Stimulated activated naive CD8-positive, alpha-beta T cell treated with anti-CD3 and anti-CD28 coated beads, Interleukin-15, amount 100 ng/mL, for 72 hours (primary cell): ENCODE data around the gene DCAF6.

Experiments
- ATAC-seq: fragments of 150-1000 bp; cut with Tn5 transposase; 2 replicates; pipeline ENCODE4 v1.10.0; 2021; ENCODE audit warnings: mild to moderate bottlenecking, moderate library complexity
- DNase-seq, 2 donors: peaks; one replicate each; pipeline ENCODE4 v3.0.0; 2021 to 2022
- H3K27ac Mint-ChIP-seq, 2 donors: one replicate each; pipeline ENCODE4 v1.8.0; 2022; ENCODE audit warnings: mild to moderate bottlenecking in 2 of 2, mixed read lengths in 2 of 2, moderate library complexity in 2 of 2
- H3K27me3 Mint-ChIP-seq: one replicate; pipeline ENCODE4 v1.8.0; 2022; ENCODE audit warnings: mixed read lengths
- H3K4me1 Mint-ChIP-seq: one replicate; pipeline ENCODE4 v1.8.0; 2022; ENCODE audit warnings: mild to moderate bottlenecking, mixed read lengths
- H3K4me3 Mint-ChIP-seq, 2 donors: one replicate each; pipeline ENCODE4 v1.8.0; 2022; ENCODE audit warnings: mild to moderate bottlenecking in 2 of 2, mixed read lengths in 2 of 2, moderate library complexity in 1 of 2
- H3K9me3 Mint-ChIP-seq, 2 donors: one replicate each; pipeline ENCODE4 v1.8.0; 2022; ENCODE audit warnings: mixed read lengths in 2 of 2

Gene DCAF6

GRCh38 chr1:167934426-167935215 lies 1.9 kb upstream of the DCAF6 start:
- peak overlapping the region; percentile 96 to 99 for H3K27ac Mint-ChIP-seq
- H3K9me3 Mint-ChIP-seq: no peaks in the 10 kb centered on the region
- H3K4me3 Mint-ChIP-seq: peak overlapping the region; percentile 84 to 99
- ATAC-seq (no peak), DNase-seq (no peak)
- H3K27me3 Mint-ChIP-seq: no peaks in the 10 kb centered on the region
- peaks cover 26% of the 10 kb centered on the region for H3K4me1 Mint-ChIP-seq

- peaks cover 26% of the 10 kb centered on the region for H3K4me1 Mint-ChIP-seq
- peak; percentile 45 to 67 for DNase-seq
- no peaks in the 10 kb centered on the region for H3K9me3 Mint-ChIP-seq
These were observed 1.0 kb upstream of the DCAF6 start for GRCh38 chr1:167935216-167936067.

GRCh38 chr1:167936930-167937708 lies 636 bp downstream of the DCAF6 start, which contains the start of gene MPC2:
MPC2 (minus strand) TSS chr1:167937072; CDS start chr1:167935841, 1,231 bp downstream.
- peak; percentile 41 for ATAC-seq
- Mint-ChIP-seq H3K4me1 (peaks cover 26% of the 10 kb centered on the region), H3K27me3 (no peaks in the 10 kb centered on the region), H3K4me3 (peak within 1 kb of the TSS; percentile 84 to 99), H3K9me3 (no peaks in the 10 kb centered on the region), H3K27ac (peak within 1 kb of the TSS; percentile 96 to 99)
- peak; percentile 75 for DNase-seq

More at GRCh38 chr1:167935216-167936067, 1.0 kb upstream of the DCAF6 start:
- Mint-ChIP-seq H3K4me3 (peak overlapping the region; percentile 84 to 99), H3K27me3 (no peaks in the 10 kb centered on the region), H3K27ac (peak overlapping the region; percentile 96 to 99)
- ATAC-seq: peak; percentile 26

DNA sequence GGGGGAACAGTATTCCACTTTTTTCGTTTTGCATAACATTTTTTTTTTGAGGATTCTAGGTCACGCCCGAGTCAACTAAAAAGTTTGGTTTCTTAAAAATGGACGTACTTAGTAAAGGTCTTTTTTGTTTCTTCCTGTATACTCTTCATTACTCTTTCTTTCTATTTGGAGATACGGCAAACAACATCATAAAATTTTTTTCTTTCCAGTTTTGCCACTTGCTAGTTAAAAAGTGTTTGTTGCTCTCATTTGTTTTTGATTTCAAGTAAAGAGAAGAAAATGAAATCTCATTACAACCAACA lies 1.2 kb downstream of the DCAF6 start:
- Mint-ChIP-seq H3K4me1 (peaks cover 21% of the 10 kb centered on the region), H3K4me3 (peak overlapping the region; percentile 84 to 99), H3K27ac (peak overlapping the region; percentile 93 to 96), H3K9me3 (no peaks in the 10 kb centered on the region), H3K27me3 (no peaks in the 10 kb centered on the region)
- ATAC-seq (no peak), DNase-seq (no peak)

GRCh38 chr1:167938080-167938636 lies 1.7 kb downstream of the DCAF6 start:
- peaks cover 19% of the 10 kb centered on the region for H3K4me1 Mint-ChIP-seq
- ATAC-seq: no peak
- DNase-seq: no peak
- peak overlapping the region; percentile 84 to 99 for H3K4me3 Mint-ChIP-seq
- H3K27ac Mint-ChIP-seq: peak overlapping the region in 1 of 2 donors; percentile 63
- no peaks in the 10 kb centered on the region for H3K9me3 Mint-ChIP-seq
- no peaks in the 10 kb centered on the region for H3K27me3 Mint-ChIP-seq

DNA sequence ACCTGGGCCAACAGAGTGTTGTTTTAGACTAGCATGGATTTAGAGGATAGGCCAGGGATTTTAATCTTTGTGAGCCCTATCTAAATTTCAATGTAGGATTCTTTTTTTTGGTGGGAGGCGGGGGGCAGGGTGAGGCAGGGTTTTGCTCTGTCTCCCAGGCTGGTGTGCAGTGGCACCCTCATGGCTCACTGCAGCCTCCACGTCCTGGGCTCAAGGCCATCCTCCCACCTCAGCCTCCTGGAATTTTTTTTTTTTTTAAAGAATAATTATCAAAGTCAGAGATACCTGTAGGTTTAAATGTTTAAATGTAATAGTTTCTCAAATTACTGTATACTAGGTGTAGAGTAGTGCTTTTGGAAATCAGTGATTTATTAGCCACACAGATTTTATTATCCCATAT lies 3.8 kb downstream of the DCAF6 start:
- Mint-ChIP-seq H3K27ac (no peak overlapping the region), H3K27me3 (no peaks in the 10 kb centered on the region), H3K4me1 (peaks cover 18% of the 10 kb centered on the region), H3K9me3 (peaks cover 0 to 5% of the 10 kb centered on the region in 2 donors), H3K4me3 (no peak overlapping the region)
- ATAC-seq: no peak
- DNase-seq: no peak

GRCh38 chr1:167943541-167943940 lies 7.1 kb downstream of the DCAF6 start:
- Mint-ChIP-seq H3K27me3 (no peaks in the 10 kb centered on the region), H3K9me3 (peaks cover 0 to 5% of the 10 kb centered on the region in 2 donors), H3K27ac (no peak overlapping the region), H3K4me3 (no peak overlapping the region), H3K4me1 (peaks cover 42% of the 10 kb centered on the region)
- no peak for DNase-seq
- no peak for ATAC-seq

DNA sequence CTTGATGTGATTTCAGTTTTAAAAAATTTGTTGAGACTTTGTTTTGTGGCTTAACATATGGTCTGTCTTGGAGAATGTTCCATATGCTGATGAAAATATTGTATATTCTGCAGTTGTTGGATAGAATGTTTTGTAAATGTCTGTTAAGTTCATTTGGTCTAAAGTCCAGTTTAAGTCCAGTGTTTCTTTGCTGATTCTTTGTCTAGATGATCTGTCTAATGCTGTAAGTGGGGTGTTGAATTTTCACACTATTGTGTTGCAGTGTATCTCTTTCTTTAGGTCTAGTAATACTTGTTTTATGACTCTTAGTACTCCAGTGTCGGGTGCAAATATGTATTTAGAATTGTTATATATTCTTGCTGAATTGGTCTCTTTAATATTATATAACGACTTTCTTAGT lies 11.2 kb downstream of the DCAF6 start:
- peaks cover 0 to 5% of the 10 kb centered on the region in 2 donors for H3K9me3 Mint-ChIP-seq
- H3K4me1 Mint-ChIP-seq: peaks cover 42% of the 10 kb centered on the region
- DNase-seq (no peak), ATAC-seq (no peak)
- peak overlapping the region in 1 of 2 donors; percentile 31 for H3K4me3 Mint-ChIP-seq
- H3K27me3 Mint-ChIP-seq: no peaks in the 10 kb centered on the region
- no peak overlapping the region for H3K27ac Mint-ChIP-seq

GRCh38 chr1:167949785-167950184 lies 13.3 kb downstream of the DCAF6 start:
- Mint-ChIP-seq H3K9me3 (no peaks in the 10 kb centered on the region), H3K4me3 (no peak overlapping the region), H3K27ac (no peak overlapping the region), H3K27me3 (no peaks in the 10 kb centered on the region), H3K4me1 (peaks cover 35% of the 10 kb centered on the region)
- no peak for DNase-seq
- no peak for ATAC-seq

- no peak overlapping the region for H3K4me3 Mint-ChIP-seq
- peaks cover 27% of the 10 kb centered on the region for H3K4me1 Mint-ChIP-seq
- no peaks in the 10 kb centered on the region for H3K9me3 Mint-ChIP-seq
- ATAC-seq: no peak
- H3K27me3 Mint-ChIP-seq: no peaks in the 10 kb centered on the region
- H3K27ac Mint-ChIP-seq: no peak overlapping the region
- no peak for DNase-seq
These were observed 14.1 kb downstream of the DCAF6 start for GRCh38 chr1:167950569-167950968.

DNA sequence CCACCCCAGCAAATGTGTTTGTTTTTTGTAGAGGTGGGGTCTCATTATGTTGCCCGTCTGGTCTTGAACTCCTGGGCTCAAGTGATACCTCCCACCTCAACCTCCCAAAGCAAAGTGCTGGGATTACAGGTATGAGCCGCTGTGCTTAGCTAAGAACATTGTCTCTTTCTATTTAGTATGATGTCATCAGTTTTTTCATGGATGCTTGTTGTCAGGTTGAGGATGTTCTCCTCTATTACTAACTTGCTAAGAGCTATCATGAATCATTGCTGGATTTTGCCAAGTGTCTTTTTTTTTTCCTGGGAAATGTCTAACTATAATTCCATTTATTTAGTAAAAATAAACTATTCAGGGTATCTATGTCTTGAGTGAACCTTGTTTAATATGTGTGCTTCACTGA lies 19.4 kb downstream of the DCAF6 start:
- no peak for DNase-seq
- no peak overlapping the region for H3K4me3 Mint-ChIP-seq
- no peaks in the 10 kb centered on the region for H3K9me3 Mint-ChIP-seq
- H3K4me1 Mint-ChIP-seq: peaks cover 10% of the 10 kb centered on the region
- ATAC-seq: no peak
- H3K27me3 Mint-ChIP-seq: no peaks in the 10 kb centered on the region
- no peak overlapping the region for H3K27ac Mint-ChIP-seq

DNA sequence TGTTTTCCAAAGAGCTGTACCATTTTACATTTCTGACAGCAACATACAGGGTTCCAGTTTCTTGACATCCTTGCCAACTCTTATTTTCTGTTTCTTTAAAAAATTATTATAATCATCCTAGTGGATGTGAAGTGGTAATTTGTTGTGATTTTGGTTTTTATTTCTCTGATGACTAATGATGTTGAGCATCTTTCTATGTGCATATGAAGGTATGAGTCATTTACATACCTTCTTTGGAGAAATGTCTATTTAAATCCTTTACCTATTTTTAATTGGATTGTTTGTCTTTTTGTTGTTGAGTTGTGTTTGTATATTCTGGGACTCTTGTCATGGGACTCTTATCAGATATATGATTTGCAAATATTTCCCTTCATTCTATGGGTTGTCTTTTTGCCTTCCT lies 21.2 kb downstream of the DCAF6 start:
- ATAC-seq (no peak), DNase-seq (no peak)
- Mint-ChIP-seq H3K4me3 (no peak overlapping the region), H3K27ac (no peak overlapping the region), H3K4me1 (peaks cover 10% of the 10 kb centered on the region), H3K9me3 (no peaks in the 10 kb centered on the region), H3K27me3 (no peaks in the 10 kb centered on the region)

- no peak for DNase-seq
- no peak for ATAC-seq
- H3K27ac Mint-ChIP-seq: no peak overlapping the region
- no peak overlapping the region for H3K4me3 Mint-ChIP-seq
- no peaks in the 10 kb centered on the region for H3K27me3 Mint-ChIP-seq
- H3K9me3 Mint-ChIP-seq: no peaks in the 10 kb centered on the region
- peaks cover 10% of the 10 kb centered on the region for H3K4me1 Mint-ChIP-seq
These were observed 28.2 kb downstream of the DCAF6 start for GRCh38 chr1:167964646-167965045.

DNA sequence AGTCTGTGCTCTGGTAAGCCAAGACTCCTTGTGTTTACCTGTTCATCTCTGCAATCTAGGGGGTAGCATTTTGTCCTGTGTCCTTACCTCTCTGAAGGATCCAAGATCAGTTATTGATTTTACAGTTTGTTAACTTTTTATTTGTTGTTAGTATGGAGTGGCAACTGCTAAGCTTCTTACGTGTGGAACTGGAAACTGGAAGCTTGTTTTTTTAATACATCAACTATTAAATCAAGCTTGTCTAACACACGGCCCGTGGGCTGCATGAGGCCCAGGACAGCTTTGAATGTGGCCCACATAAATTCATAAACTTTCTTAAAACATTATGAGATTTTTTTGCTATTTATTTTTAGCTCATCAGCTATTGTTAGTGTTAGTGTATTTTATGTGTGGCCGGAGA lies 29.6 kb downstream of the DCAF6 start:
- DNase-seq (no peak), ATAC-seq (no peak)
- peaks cover 10% of the 10 kb centered on the region for H3K4me1 Mint-ChIP-seq
- no peak overlapping the region for H3K4me3 Mint-ChIP-seq
- H3K9me3 Mint-ChIP-seq: no peaks in the 10 kb centered on the region
- H3K27ac Mint-ChIP-seq: no peak overlapping the region
- no peaks in the 10 kb centered on the region for H3K27me3 Mint-ChIP-seq

GRCh38 chr1:167968569-167968968 lies 32.1 kb downstream of the DCAF6 start:
- Mint-ChIP-seq H3K9me3 (no peaks in the 10 kb centered on the region), H3K4me1 (peaks cover 5% of the 10 kb centered on the region), H3K27ac (no peak overlapping the region), H3K4me3 (no peak overlapping the region), H3K27me3 (no peaks in the 10 kb centered on the region)
- ATAC-seq (no peak), DNase-seq (no peak)
